ENCODE data around the gene PRR5.
A peak's percentile ranks its signal among the peaks of the same experiment; 100 is the strongest.

The PRR5 gene

GRCh38 chr22:44667829-44668189 lies 34.2 kb upstream of the PRR5 start:
- no peak for DNase-seq (ENCODE audit: low read depth)
- no peak for TF ChIP-seq CTCF (IDR thresholded peaks at IDR 0.05; ENCODE audit: insufficient read depth, low read depth, low read length, missing control alignments)
- no peak overlapping the region for H3K4me3 ChIP-seq (ENCODE audit: low read length)

GRCh38 chr22:44668190-44668885 lies 33.7 kb upstream of the PRR5 start:
- H3K4me3 ChIP-seq (ENCODE audit: low read length): no peak overlapping the region
- no peak for DNase-seq (ENCODE audit: low read depth)
- TF ChIP-seq CTCF (IDR thresholded peaks at IDR 0.05; ENCODE audit: insufficient read depth, low read depth, low read length, missing control alignments): no peak

DNA sequence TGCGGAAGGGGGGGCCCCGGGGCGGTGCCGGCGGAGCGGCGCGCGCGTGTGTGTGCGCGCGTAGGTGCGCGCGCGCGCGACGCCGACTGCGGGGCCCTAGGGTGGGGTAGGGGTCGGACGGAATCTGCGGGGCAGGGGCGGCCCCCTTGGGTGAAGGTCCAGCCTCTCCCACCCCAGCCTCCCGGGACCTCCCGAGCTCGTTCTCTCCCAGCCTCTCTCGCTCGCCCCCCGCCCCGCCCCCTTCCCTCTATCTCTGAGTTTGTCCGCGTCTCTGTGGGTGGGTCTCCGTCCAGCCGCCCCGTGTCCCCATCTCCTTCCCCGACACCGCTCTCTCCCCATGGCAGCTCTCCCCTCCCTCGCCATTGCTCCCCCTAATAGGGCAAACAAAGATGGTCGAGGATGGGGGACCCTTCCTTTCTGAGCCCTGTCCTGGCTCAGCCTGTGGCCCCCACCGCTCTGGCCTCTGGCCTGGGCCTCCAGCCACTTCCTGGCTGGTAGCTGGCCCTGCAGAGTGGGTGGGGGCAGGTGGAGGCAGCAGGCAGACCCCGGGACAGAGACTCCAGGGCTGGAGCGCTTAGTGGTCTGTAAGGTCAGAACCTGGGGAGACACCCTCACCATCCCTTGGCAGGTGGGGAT lies 33.0 kb upstream of the PRR5 start:
- peak overlapping the region; percentile 25 for H3K4me3 ChIP-seq (ENCODE audit: low read length)
- no peak for DNase-seq (ENCODE audit: low read depth)
- no peak for TF ChIP-seq CTCF (IDR thresholded peaks at IDR 0.05; ENCODE audit: insufficient read depth, low read depth, low read length, missing control alignments)

- peak; percentile 32 for TF ChIP-seq CTCF (IDR thresholded peaks at IDR 0.05; ENCODE audit: insufficient read depth, low read depth, low read length, missing control alignments)
- peak; percentile 18 for DNase-seq (ENCODE audit: low read depth)
- H3K4me3 ChIP-seq (ENCODE audit: low read length): no peak overlapping the region
Observed at GRCh38 chr22:44669561-44669976, 32.4 kb upstream of the PRR5 start.

DNA sequence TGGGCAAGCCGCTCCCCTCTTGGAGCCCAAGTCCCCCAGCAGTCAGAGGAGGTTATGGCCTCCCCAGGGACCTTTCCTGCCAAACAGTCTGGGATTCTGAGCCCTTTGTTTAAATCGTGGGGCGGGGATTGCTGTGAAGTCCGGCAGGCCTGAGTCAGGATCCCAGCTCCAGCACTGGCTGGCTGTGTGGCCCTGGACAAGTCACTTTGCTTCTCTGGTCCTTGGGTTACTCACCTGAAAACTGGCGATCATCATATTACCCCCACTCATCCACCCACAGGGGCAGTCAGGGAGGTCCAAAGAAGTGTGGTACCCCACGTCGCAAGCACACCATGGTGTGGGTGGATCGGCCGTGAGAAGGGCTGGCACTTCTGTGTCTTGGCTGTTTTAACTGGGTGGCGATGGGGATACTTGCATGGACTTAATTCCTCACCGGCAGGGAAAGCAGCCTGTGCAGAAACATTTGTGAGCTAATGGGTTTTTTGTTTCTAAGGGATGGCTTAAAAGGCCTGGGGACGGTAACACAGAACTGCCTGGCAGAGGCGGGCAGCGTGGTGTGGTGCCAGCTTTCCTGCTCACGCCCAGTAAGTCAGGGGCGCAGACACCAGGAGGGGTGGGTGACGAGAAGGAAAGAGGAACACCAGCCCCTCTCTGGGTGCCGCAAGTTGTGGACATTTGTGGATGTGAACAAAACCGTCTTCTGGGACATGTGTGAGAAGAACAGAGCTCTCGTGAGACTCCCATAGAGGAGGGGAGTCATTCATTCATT lies 31.6 kb upstream of the PRR5 start:
- no peak for DNase-seq (ENCODE audit: low read depth)
- no peak for TF ChIP-seq CTCF (IDR thresholded peaks at IDR 0.05; ENCODE audit: insufficient read depth, low read depth, low read length, missing control alignments)
- H3K4me3 ChIP-seq (ENCODE audit: low read length): no peak overlapping the region

DNA sequence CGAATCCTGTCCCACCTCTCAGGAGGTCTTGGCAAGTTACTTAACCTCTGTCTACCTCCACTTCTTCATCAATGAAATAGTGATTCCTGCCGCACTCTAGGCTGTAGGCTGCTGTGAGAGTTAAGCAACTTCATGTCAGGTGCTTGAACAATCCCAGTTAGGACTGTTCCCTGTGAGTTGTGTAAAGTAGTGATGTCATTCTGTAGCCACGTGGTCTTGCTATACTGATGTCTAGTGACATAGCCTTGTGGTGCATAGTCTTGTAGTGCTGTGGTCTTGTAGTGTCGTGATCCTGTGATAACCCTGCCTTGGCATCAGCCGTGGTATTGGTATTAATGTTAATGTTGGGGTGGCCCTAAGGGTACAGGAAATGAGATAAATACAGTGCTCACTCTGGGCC lies 30.3 kb upstream of the PRR5 start:
- peak; percentile 86 for DNase-seq (ENCODE audit: low read depth)

More for the DNA sequence above, 30.3 kb upstream of the PRR5 start:
- TF ChIP-seq CTCF (IDR thresholded peaks at IDR 0.05; ENCODE audit: insufficient read depth, low read depth, low read length, missing control alignments): no peak
- no peak overlapping the region for H3K4me3 ChIP-seq (ENCODE audit: low read length)

Data from epithelial cell of esophagus (primary cell).